Activated CD8-positive, alpha-beta memory T cell treated with anti-CD3 and anti-CD28 coated beads, Interleukin-2, amount 50 U/mL, for 4 hours (primary cell): ENCODE measurements around the gene FSD2.
"Not testable (repeated sequence)": the region's sequence is repeated elsewhere in the genome, so short reads cannot be mapped to it uniquely, and the experiment has no call there.

ENCODE experiments used
- DNase-seq: peaks from one replicate; pipeline ENCODE4 v3.0.0-alpha.2; 2020

Gene FSD2

GRCh38 chr15:82726816-82727215, 79.1 kb downstream of the FSD2 start:
- DNase-seq = no peak

- no peak for DNase-seq
Observed at GRCh38 chr15:82715003-82715402, 90.9 kb downstream of the FSD2 start.

GRCh38 chr15:82714016-82714415, 91.9 kb downstream of the FSD2 start:
- DNase-seq = no peak

GRCh38 chr15:82712036-82712435, 93.8 kb downstream of the FSD2 start:
- no peak for DNase-seq

GRCh38 chr15:82710926-82711490, 94.9 kb downstream of the FSD2 start:
- DNase-seq = no peak

- no peak for DNase-seq
Observed at GRCh38 chr15:82710208-82710555, 95.7 kb downstream of the FSD2 start.

GRCh38 chr15:82709421-82710207, 96.3 kb downstream of the FSD2 start, which contains the start of gene AP3B2:
TSS of gene AP3B2 (minus strand) at chr15:82709875. CDS start at chr15:82709706, 169 bp downstream.
- DNase-seq = peak; percentile 71

- no peak for DNase-seq
Observed at GRCh38 chr15:82709081-82709420, 96.8 kb downstream of the FSD2 start.

- not testable (repeated sequence) for DNase-seq
Observed at GRCh38 chr15:82705856-82706255, 100.0 kb downstream of the FSD2 start.
